ENCODE results near the gene CECR2.
"Not testable (repeated sequence)": the region's sequence is repeated elsewhere in the genome, so short reads cannot be mapped to it uniquely, and the experiment has no call there.

The CECR2 gene

GRCh38 chr22:17407643-17408042, 38.4 kb downstream of the CECR2 start:
- DNase-seq: no peak

DNA sequence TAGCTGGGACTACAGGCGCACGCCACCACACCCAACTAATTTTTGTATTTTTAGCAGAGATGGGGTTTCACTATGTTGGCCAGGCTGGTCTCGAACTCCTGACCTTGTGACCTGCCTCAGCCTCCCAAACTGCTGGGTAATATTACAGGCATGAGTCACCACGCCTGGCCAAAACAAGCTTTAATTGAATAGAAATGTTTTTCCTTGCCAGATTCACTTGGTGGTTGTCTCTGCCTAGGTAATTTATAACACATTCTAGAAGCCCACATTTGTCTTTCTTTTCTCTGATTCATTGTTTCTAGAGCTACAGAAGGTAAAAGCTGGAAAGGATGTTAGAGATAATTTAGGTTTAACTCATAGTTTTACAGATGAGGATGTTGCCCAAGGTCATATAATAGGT, 41.3 kb downstream of the CECR2 start:
- DNase-seq: peak; percentile 42

DNA sequence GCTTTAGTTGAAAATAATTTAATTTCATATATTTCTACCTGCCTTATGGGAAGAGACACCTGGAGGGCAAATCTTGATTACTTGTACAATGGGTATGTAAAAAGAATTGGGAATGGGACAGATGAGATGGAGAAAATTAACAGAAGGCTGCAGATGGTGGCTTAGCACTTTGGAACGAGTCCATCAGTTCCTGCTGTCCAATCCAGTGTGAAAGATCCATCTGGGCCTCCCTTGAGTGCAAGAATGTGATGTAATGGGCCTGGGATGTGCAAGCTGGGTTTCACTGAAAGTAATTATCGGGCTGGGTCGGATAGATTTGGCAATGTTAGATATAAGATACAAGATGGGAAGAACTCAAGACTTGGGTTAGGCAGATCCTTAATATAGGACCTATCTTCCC, 42.0 kb downstream of the CECR2 start:
- DNase-seq: peak; percentile 27

DNA sequence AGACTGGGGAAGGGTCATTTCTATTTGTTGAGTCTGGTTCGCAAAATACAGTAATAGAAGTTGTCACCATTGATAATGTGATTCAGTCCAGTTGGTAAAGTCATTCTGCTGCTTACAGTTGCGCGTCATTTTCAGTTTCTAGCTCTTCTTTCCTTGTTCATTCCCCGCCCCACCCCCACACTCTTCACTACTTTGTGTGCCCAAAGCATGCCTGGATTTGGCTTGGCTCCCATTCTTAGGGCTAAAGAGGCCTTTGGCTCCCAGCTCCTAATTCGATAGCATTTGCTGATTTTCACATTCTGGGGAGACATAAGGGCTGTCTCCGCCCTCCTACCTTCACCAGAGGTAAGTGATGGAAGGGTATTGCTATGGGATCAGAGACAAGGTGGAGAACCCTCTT, 43.0 kb downstream of the CECR2 start:
- DNase-seq: no peak

GRCh38 chr22:17418890-17419324, 49.6 kb downstream of the CECR2 start:
- no peak for DNase-seq

DNA sequence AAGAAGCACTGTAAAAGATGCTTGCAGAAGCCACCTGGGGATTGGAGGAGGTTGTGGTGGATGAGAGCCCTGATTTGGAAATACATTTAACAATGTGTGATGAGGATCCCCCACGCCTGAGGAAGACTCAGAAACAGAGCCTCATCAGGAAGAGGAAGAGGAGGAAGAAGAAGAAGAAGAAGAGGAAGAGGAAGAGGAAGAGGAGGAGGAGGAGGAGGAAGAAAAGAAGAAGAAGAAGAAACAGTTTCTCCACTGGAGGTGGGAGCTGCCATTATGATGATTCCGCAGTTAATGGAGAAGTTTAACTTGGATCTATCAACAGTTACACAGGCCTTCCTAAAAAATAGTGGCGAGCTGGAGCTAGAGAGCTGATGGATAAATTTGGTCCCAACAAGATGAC, 50.1 kb downstream of the CECR2 start:
- DNase-seq: no peak

GRCh38 chr22:17422736-17423343, 53.6 kb downstream of the CECR2 start:
- no peak for DNase-seq

DNA sequence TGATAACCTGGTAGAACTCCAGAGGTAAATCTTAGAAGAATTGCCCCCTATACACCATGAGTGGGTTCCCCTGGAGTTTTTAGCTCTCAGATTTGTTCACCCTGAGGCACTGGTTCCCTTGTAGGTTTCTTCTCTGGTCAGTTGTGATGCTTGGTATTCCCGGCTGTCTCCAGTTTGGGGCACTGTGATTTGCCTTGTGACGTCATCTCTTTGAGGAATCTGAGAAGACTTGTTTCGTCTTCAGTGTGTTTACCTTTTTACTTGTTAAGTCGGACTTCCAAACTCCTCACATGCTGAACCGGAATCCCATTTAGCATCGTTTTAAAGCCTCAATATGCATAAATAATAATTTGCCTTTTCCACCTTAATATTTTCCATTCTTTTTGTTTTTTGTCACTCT, 54.4 kb downstream of the CECR2 start:
- DNase-seq: no peak

- not testable (repeated sequence) for DNase-seq
Measured at GRCh38 chr22:17427528-17427927, 58.3 kb downstream of the CECR2 start.

GRCh38 chr22:17429516-17429915, 60.3 kb downstream of the CECR2 start:
- DNase-seq: no peak

DNA sequence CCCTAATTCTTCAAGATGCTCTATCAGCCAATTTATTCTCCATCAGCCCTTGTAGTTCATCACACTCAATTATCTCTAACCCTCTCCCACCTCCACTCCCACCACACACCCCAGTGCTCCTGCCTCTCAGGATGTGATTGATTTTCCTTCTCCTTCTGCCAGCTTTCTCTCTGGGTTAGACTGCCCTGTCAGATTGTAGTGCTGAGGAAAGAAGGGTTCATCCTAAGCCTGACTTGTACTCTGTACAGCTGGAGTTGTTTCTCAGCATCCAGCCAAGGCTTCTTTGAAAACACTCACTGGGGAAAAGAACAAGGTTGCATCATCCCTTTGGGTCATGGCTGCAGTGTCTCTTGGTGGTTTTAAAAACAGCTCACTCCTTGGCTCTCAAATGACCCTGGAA, 61.2 kb downstream of the CECR2 start:
- DNase-seq: peak; percentile 65

DNA sequence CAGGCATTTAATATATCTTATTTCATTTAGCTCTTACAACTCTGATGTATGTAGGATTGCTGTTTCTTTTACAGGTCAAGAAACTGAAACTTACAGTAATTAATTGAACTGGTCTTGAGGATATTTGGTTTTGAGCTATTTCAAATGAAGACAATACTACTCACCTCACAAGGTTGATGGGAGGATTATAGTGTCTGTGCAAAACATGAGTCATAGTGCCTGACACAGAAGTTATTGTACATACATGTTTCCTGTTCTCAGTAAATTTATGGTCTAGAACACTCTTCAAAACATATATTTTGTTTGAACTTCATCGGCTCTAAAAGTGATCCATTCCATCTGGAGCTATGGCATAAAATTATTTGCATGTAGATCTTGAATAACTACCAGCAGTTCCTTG, 61.9 kb downstream of the CECR2 start:
- DNase-seq: peak; percentile 33

GRCh38 chr22:17434856-17435255, 65.6 kb downstream of the CECR2 start:
- no peak for DNase-seq

DNA sequence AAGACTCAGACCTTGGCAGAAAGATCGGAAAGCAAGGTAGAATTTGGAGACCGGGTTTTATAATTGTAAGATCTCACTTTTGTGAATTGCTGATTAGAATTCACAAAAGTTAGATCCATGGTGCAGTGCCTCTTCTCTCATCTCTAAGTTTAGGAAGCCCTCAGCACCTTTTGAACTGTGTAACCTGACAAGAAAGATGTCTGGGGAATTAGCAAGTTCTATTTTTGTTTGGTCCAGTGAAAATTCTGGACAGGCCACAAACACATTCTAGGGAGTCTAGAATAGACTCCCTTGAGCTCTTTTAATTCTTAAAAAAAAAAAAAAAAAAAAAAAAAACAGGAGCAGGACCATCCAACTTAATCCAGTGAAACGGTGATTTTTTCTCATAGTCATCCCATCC, 66.1 kb downstream of the CECR2 start:
- DNase-seq: no peak

- peak; percentile 25 for DNase-seq
Measured at GRCh38 chr22:17436382-17436980, 67.2 kb downstream of the CECR2 start.

GRCh38 chr22:17436981-17437412, 67.7 kb downstream of the CECR2 start:
- no peak for DNase-seq

DNA sequence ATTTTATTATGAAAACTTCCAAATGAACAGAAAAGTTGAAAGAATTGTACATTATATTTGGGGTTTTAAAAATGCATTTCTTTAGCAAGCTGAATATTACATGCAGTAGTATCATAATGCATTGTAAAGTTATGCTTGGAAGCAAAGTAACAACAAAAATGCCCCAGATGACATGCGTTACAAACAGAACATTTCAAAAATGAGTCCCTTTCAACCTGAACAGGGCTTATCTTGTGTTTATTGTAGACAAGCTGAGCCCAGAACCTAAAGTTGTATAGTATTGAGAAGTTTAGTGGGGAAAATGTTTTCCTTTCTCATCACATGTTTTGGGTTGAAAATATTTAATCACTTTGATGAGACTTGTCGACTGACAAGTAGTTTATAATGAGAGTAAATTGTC, 68.8 kb downstream of the CECR2 start:
- DNase-seq: no peak

DNA sequence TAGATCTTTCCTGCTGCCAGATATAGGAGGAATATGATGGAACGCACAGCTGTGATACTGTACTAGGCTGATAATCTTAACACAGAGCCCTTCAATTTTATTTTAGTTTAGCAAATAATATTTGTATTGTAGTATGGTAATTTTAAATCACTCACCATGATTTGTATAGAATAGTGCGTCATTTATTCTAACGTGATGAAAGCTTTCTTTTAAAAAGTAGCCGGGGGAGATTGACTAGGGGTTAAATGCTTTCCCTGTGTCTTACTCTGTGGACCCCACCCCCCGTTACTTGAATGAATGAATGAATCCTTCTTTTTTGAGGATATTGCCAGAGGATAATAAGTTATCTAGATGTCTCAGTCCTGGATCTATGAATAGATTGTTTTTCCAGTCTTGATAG, 72.1 kb downstream of the CECR2 start:
- no peak for DNase-seq

- no peak for DNase-seq
Measured at GRCh38 chr22:17443405-17444203, 74.3 kb downstream of the CECR2 start.

DNA sequence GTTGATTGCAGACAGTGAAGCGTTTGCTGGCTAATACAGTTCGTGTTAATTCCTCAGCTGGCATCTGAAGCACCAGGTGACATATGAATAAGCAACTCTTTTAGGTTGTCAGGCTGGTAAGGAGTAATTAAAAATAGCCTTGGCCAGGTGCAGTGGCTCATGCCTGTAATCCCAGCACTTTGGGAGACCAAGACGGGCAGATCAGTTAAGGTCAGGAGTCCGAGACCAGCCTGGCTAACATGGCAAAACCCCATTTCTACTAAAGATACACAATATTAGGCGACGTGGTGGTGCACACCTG, 74.9 kb downstream of the CECR2 start:
- DNase-seq: no peak

DNA sequence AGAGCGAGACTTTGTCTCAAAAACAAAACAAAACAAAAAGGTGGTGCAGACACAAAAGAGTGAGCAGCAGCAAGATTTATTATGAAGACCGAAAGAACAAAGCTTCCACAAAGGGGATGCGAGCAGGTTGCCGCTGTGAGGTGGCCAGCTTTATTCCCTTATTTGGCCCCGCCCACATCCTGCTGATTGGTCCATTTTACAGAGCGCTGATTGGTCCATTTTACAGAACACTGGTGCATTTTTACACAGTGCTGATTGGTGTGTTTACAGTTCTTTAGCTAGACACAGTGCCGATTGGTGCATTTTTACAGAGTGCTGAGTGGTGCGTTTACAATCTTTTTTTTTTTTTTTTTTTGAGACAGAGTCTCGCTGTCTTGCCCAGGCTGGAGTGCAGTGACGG, 77.4 kb downstream of the CECR2 start:
- no peak for DNase-seq

DNA sequence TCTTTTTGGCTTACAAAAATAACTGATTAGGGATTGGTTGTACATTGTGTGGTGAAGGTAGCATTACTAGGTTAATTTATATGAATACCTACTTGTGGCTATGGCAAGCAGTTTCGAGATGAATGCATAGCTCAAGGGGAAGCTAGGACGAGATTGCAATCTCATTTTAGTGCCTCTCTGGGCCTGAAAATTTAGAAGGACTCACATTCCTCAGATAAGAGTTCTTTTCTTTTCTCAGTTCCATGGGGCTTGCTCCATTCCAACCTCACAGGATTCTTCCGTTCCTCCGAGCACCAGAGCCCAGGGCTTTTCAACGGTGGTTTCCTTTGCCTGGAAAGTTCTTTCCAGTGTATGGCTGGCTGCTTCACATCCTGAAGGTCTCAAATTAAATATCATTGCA, 82.1 kb downstream of the CECR2 start:
- DNase-seq: no peak

GRCh38 chr22:17460895-17461294, 91.6 kb downstream of the CECR2 start:
- no peak for DNase-seq

GRCh38 chr22:17470880-17471500, 101.7 kb downstream of the CECR2 start:
- DNase-seq: no peak

Data from fibroblast of upper back skin (primary cell).